Fibroblast of lung (primary cell): ENCODE results near the gene NPSR1. TPM values are rescaled to one million over a fixed set of nuclear protein-coding genes. Genes with fewer than 3 reads are reported as not detected.
"Not testable (repeated sequence)": the region's sequence is repeated elsewhere in the genome, so short reads cannot be mapped to it uniquely, and the experiment has no call there.

Source experiments
- DNase-seq, 2 donors: peaks; one replicate each; pipeline versions ENCODE4 v3.0.0 to v3.0.0-alpha.2; 2010; ENCODE audit warnings: low read depth in 2 of 2
- H2AFZ ChIP-seq: 2 replicates; pipeline ENCODE4 v1.5.1; 2012; ENCODE audit warnings: low read length, control low read depth, inconsistent platforms
- H3K27ac ChIP-seq: 2 replicates; pipeline ENCODE4 v1.5.1; 2011; ENCODE audit warnings: low read length, control low read depth; ENCODE audit not compliant: insufficient read depth
- H3K27me3 ChIP-seq: 2 replicates; pipeline ENCODE4 v1.5.1; 2011; ENCODE audit warnings: mild to moderate bottlenecking, low read length; ENCODE audit not compliant: control insufficient read depth, insufficient read depth
- H3K36me3 ChIP-seq: 2 replicates; pipeline ENCODE4 v1.5.1; 2011; ENCODE audit warnings: low read length; ENCODE audit not compliant: control insufficient read depth, insufficient read depth
- H3K4me1 ChIP-seq: 2 replicates; pipeline ENCODE4 v1.5.1; 2011; ENCODE audit warnings: low read length; ENCODE audit not compliant: control insufficient read depth, insufficient read depth; ENCODE audit errors: extremely low read depth
- H3K4me2 ChIP-seq: 2 replicates; pipeline ENCODE4 v1.5.1; 2011; ENCODE audit warnings: low read length, control low read depth; ENCODE audit not compliant: insufficient read depth; ENCODE audit errors: extremely low read depth
- H3K4me3 ChIP-seq, 4 experiments: fragments of 200-600 bp in 1 of 4; sonication (generic) in 1 of 4; replicated peaks in 1 of 4; 2 replicates each; pipeline ENCODE4 v1.5.1; 2011 to 2016; ENCODE audit warnings: low read length in 4 of 4, low read depth in 3 of 4, mild to moderate bottlenecking in 3 of 4, control low read depth in 2 of 4, inconsistent platforms in 1 of 4, mixed read lengths in 1 of 4; ENCODE audit not compliant: insufficient read depth in 1 of 4; ENCODE audit errors: control extremely low read depth in 1 of 4
- H3K79me2 ChIP-seq: 2 replicates; pipeline ENCODE4 v1.5.1; 2012; ENCODE audit warnings: mild to moderate bottlenecking, low read length, inconsistent platforms; ENCODE audit not compliant: control insufficient read depth, insufficient read depth
- H3K9ac ChIP-seq: 2 replicates; pipeline ENCODE4 v1.5.1; 2011; ENCODE audit warnings: mild to moderate bottlenecking, low read length, control low read depth; ENCODE audit not compliant: insufficient read depth
- H3K9me3 ChIP-seq: 2 replicates; pipeline ENCODE4 v1.5.1; 2012; ENCODE audit warnings: low read depth, low read length; ENCODE audit not compliant: control insufficient read depth, insufficient read depth
- H4K20me1 ChIP-seq: 2 replicates; pipeline ENCODE4 v1.5.1; 2011; ENCODE audit warnings: low read length; ENCODE audit not compliant: control insufficient read depth, insufficient read depth; ENCODE audit errors: extremely low read depth
- EZH2 ChIP-seq: IDR thresholded peaks from 2 replicates; pipeline ENCODE4 v1.5.1; 2012; ENCODE audit warnings: low read length, control low read depth, mild to moderate bottlenecking; ENCODE audit errors: missing control alignments
- polyA plus RNA-seq, 2 donors: library from polyadenylated mRNA; depleted of rRNA in 1 of 2; stranded (reverse) in 1 of 2; unstranded in 1 of 2; fragments of >200 nt; gene quantifications; 2 replicates each; pipeline ENCODE4 v1.2.1, GENCODE V29; 2011 to 2012; ENCODE audit warnings: missing spikeins in 1 of 2
- total RNA-seq: library from RNA; depleted of rRNA; stranded (reverse); fragments of >200 nt; gene quantifications from 2 replicates; pipeline ENCODE4 v1.2.1, GENCODE V29; 2014
- TF ChIP-seq, protein P1 (sequence below), 2 donors: IDR thresholded peaks in 1 of 2; conservative IDR thresholded peaks in 1 of 2; 1 replicate in 1 of 2; 2 replicates in 1 of 2; pipeline ENCODE4 v1.5.1; 2011 to 2012; ENCODE audit warnings: low read length in 2 of 2, control low read depth in 1 of 2, inconsistent platforms in 1 of 2, low read depth in 1 of 2, mild to moderate bottlenecking in 1 of 2

NPSR1 gene
- total and polyA plus RNA-seq, 2 donors (not counting 1 experiment from before 2014, with no cell fraction given) = not detected

DNA sequence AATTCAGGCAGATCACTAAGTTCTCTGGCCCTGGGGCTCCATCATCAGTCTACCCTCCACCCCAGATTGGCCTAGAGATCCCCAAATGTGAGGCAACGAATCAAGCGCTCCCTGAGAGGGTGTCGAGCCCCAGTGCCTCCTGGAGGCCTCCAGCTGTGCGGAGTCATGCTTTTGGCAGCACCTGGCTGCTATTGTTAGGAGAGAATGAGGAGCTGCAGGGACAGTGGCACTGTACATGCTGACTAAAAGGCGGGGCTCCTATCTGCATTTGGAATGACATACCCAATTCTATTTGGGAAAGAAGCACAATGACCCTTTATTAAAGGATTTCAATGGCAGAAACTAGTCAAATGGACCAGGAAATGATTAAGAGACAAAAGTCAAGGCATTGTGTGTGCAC, 217.5 kb downstream of the NPSR1 start:
- Histone ChIP-seq H4K20me1 (no peaks in the 10 kb centered on the region), H3K4me3 (no peak overlapping the region), H3K4me2 (no peak overlapping the region), H3K4me1 (no peaks in the 10 kb centered on the region), H3K27me3 (no peaks in the 10 kb centered on the region), H3K27ac (no peak overlapping the region), H3K9ac (no peak overlapping the region), H3K36me3 (no peaks in the 10 kb centered on the region), H3K79me2 (no peaks in the 10 kb centered on the region), H3K9me3 (no peaks in the 10 kb centered on the region), H2AFZ (no peak overlapping the region)
- TF ChIP-seq EZH2 = no peak
- TF ChIP-seq, protein P1, sequence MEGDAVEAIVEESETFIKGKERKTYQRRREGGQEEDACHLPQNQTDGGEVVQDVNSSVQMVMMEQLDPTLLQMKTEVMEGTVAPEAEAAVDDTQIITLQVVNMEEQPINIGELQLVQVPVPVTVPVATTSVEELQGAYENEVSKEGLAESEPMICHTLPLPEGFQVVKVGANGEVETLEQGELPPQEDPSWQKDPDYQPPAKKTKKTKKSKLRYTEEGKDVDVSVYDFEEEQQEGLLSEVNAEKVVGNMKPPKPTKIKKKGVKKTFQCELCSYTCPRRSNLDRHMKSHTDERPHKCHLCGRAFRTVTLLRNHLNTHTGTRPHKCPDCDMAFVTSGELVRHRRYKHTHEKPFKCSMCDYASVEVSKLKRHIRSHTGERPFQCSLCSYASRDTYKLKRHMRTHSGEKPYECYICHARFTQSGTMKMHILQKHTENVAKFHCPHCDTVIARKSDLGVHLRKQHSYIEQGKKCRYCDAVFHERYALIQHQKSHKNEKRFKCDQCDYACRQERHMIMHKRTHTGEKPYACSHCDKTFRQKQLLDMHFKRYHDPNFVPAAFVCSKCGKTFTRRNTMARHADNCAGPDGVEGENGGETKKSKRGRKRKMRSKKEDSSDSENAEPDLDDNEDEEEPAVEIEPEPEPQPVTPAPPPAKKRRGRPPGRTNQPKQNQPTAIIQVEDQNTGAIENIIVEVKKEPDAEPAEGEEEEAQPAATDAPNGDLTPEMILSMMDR (conservative IDR thresholded peaks at IDR 0.05 in 1 of 2, IDR thresholded peaks at IDR 0.05 in 1 of 2; ENCODE audit: low read depth in 1 of 2, low read length in 2 of 2) = no peak
- no peak for DNase-seq

DNA sequence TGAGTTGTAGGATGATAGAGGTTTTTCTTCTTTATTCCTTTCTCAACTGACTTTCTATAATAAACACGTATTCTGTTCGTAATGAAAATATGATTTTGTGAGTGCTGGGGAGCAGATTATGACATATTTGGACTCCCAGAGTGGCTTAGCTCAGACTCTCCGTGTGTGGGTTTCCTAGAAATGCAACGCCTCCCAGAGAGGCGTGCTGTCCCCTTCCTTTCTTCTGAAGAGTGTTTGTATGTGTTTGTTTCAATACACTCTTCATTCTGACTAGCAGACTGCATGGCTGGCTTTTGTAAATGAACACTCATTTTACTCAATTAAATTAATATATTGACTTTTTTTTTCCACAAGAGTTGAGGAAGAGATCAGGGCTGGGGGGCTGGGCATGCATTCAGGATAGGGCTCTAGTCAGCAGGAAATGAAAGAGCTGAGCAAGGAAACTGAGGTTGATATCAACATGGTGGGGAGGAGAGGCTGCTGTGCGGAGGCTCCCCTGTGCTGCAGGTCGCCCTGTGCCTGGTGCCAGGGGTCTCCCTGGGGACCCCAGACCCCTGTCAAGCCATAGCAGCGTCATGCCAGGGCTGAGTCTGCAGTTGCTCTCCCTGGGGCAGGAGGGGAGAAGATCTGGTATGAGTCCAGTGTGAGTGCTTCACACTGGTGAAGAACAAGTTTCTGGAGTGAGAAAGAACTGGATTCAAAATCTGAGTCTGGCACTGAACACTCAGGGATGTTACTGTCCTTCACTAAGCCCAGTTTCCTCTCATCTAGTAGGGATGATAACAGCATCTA, 221.1 kb downstream of the NPSR1 start:
- not testable (repeated sequence) for H3K9ac ChIP-seq, H3K4me1 ChIP-seq, H2AFZ ChIP-seq, H3K27ac ChIP-seq, DNase-seq, H3K27me3 ChIP-seq, H3K4me2 ChIP-seq, H3K9me3 ChIP-seq, H3K36me3 ChIP-seq, H3K4me3 ChIP-seq, H3K79me2 ChIP-seq, H4K20me1 ChIP-seq

DNA sequence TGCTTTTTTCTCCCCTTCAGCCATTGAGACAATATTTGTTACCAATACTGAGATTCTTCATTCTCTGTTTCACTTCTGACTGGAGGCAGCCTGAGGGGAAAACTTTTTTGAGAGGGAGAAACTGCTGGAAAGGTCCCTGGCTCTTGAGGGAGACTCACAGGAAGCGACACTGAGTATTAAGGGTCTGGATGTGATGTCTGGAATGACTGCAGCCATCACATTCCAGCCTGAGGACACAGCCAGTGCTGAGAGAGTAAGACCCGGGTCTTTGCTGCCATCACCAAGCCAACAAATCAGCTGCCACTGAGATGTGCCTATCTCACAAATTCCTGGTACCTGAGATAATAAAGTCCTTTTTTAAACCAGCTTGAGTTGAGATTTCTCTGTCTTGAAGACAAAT, 221.9 kb downstream of the NPSR1 start:
- no peaks in the 10 kb centered on the region for H3K27me3 ChIP-seq
- no peaks in the 10 kb centered on the region for H3K9me3 ChIP-seq
- no peak overlapping the region for H3K4me3 ChIP-seq
- H4K20me1 ChIP-seq = no peaks in the 10 kb centered on the region
- H3K4me1 ChIP-seq = no peaks in the 10 kb centered on the region
- no peak overlapping the region for H3K4me2 ChIP-seq
- no peak overlapping the region for H2AFZ ChIP-seq
- H3K9ac ChIP-seq = no peak overlapping the region
- H3K79me2 ChIP-seq = no peaks in the 10 kb centered on the region
- DNase-seq = no peak
- TF ChIP-seq, protein P1 (conservative IDR thresholded peaks at IDR 0.05 in 1 of 2, IDR thresholded peaks at IDR 0.05 in 1 of 2; ENCODE audit: low read depth in 1 of 2, low read length in 2 of 2) = no peak
- TF ChIP-seq EZH2 = no peak
- H3K36me3 ChIP-seq = no peaks in the 10 kb centered on the region
- H3K27ac ChIP-seq = no peak overlapping the region

DNA sequence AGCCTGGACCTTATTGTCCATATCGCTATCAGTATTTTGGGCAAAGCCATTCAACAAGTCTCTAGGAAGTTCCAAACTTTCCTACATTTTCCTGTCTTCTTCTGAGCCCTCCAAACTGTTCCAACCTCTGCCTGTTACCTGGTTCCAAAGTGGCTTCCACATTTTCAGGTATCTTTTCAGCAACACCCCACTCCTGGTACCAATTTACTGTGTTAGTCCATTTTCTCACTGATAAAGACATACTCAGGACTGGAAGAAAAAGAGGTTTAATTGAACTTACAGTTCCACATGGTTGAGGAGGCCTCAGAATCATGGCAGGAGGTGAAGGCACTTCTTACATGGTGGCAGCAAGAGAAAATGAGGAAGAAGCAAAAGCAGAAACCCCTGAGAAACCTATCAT, 225.8 kb downstream of the NPSR1 start:
- not testable (repeated sequence) for H2AFZ ChIP-seq, H3K4me1 ChIP-seq, H3K9me3 ChIP-seq, H3K27ac ChIP-seq, H3K36me3 ChIP-seq, DNase-seq, H3K4me2 ChIP-seq, H3K27me3 ChIP-seq, H3K9ac ChIP-seq, H4K20me1 ChIP-seq, H3K79me2 ChIP-seq, H3K4me3 ChIP-seq
